Measurements from ENCODE around the gene PSTPIP2. TPM values are rescaled to one million over a fixed set of nuclear protein-coding genes. Genes with fewer than 3 reads are reported as not detected.

Gene PSTPIP2
- total and polyA plus RNA-seq, 4 donors: 4.0 to 14.7 (median 8.6) TPM

DNA sequence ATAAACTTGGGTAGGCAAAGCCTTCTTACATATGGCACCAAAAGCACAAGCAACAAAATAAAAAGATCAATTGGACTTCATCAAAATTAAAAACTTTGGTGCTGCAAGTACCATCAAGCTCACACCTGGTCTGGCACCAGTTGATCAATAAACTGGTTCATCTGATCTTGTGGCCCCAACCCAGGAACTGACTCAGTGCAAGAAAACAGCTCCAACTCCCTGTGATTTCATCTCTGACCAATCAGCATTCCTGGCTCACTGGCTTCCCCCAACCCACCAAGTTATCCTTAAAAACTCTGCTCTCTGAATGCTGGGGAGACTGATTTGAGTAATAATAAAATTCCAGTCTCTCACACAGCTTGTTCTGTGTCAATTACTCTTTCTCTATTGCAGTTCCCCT, 113.3 kb downstream of the PSTPIP2 start:
- TF ChIP-seq, protein P1, sequence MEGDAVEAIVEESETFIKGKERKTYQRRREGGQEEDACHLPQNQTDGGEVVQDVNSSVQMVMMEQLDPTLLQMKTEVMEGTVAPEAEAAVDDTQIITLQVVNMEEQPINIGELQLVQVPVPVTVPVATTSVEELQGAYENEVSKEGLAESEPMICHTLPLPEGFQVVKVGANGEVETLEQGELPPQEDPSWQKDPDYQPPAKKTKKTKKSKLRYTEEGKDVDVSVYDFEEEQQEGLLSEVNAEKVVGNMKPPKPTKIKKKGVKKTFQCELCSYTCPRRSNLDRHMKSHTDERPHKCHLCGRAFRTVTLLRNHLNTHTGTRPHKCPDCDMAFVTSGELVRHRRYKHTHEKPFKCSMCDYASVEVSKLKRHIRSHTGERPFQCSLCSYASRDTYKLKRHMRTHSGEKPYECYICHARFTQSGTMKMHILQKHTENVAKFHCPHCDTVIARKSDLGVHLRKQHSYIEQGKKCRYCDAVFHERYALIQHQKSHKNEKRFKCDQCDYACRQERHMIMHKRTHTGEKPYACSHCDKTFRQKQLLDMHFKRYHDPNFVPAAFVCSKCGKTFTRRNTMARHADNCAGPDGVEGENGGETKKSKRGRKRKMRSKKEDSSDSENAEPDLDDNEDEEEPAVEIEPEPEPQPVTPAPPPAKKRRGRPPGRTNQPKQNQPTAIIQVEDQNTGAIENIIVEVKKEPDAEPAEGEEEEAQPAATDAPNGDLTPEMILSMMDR (IDR thresholded peaks at IDR 0.05; ENCODE audit: low read depth, low read length, missing input control): no peak
- TF ChIP-seq, protein P2, sequence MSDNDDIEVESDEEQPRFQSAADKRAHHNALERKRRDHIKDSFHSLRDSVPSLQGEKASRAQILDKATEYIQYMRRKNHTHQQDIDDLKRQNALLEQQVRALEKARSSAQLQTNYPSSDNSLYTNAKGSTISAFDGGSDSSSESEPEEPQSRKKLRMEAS (IDR thresholded peaks at IDR 0.05): no peak
- TF ChIP-seq RXRA (IDR thresholded peaks at IDR 0.05) (no peak), GABPA (IDR thresholded peaks at IDR 0.05 in 1 of 2, conservative IDR thresholded peaks at IDR 0.05 in 1 of 2) (no peak), YY1 (IDR thresholded peaks at IDR 0.05) (no peak), JUND (IDR thresholded peaks at IDR 0.05) (no peak), NR2F2 (IDR thresholded peaks at IDR 0.05) (no peak), HNF4G (IDR thresholded peaks at IDR 0.05) (no peak)
- TF ChIP-seq, protein P3, sequence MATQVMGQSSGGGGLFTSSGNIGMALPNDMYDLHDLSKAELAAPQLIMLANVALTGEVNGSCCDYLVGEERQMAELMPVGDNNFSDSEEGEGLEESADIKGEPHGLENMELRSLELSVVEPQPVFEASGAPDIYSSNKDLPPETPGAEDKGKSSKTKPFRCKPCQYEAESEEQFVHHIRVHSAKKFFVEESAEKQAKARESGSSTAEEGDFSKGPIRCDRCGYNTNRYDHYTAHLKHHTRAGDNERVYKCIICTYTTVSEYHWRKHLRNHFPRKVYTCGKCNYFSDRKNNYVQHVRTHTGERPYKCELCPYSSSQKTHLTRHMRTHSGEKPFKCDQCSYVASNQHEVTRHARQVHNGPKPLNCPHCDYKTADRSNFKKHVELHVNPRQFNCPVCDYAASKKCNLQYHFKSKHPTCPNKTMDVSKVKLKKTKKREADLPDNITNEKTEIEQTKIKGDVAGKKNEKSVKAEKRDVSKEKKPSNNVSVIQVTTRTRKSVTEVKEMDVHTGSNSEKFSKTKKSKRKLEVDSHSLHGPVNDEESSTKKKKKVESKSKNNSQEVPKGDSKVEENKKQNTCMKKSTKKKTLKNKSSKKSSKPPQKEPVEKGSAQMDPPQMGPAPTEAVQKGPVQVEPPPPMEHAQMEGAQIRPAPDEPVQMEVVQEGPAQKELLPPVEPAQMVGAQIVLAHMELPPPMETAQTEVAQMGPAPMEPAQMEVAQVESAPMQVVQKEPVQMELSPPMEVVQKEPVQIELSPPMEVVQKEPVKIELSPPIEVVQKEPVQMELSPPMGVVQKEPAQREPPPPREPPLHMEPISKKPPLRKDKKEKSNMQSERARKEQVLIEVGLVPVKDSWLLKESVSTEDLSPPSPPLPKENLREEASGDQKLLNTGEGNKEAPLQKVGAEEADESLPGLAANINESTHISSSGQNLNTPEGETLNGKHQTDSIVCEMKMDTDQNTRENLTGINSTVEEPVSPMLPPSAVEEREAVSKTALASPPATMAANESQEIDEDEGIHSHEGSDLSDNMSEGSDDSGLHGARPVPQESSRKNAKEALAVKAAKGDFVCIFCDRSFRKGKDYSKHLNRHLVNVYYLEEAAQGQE (IDR thresholded peaks at IDR 0.05): no peak
- Histone ChIP-seq H3K9ac (ENCODE audit: low read depth in 1 of 2, low read length in 2 of 2) (no peak overlapping the region), H3K36me3 (ENCODE audit: control insufficient read depth in 4 of 4, insufficient read depth in 3 of 4, low read depth in 1 of 4, low read length in 3 of 4) (peaks cover 3 to 17% (median 15%) of the 10 kb centered on the region in 4 donors), H3K9me3 (ENCODE audit: control insufficient read depth in 4 of 4, low read length in 3 of 4) (no peaks in the 10 kb centered on the region), H3K4me1 (ENCODE audit: control insufficient read depth in 4 of 4, insufficient read depth in 4 of 4, low read length in 3 of 4) (peaks cover 0 to 8% (median 0%) of the 10 kb centered on the region in 4 donors), H3K4me3 (ENCODE audit: low read depth in 1 of 3, low read length in 3 of 3) (no peak overlapping the region), H3K27ac (ENCODE audit: low read depth in 1 of 2, low read length in 2 of 2) (no peak overlapping the region), H3K27me3 (ENCODE audit: control insufficient read depth in 4 of 4, insufficient read depth in 4 of 4, low read length in 3 of 4) (no peaks in the 10 kb centered on the region)
- DNase-seq (ENCODE audit: low spot score): no peak

DNA sequence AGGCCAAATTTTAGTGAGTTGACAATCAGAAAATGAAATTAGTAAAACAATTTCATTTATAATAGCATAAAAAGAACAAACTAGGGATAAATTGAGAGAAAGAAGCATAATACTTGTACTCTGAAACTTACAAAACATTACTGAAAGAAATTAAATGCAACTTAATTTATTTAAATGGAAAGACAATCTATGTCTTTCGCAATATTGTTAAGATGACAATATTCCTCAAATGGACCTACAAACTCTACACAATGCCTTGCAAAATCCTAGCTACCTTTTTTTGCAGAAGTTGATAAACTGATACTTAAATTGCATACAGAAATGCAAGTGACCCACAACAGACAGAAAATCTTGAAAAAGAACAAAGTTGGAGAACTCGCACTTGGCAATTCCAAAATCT, 114.0 kb downstream of the PSTPIP2 start:
- 97% methylated on average over 2 of the region's 2 CpGs for WGBS
- no peak overlapping the region for H3K27ac ChIP-seq (ENCODE audit: low read depth in 1 of 2, low read length in 2 of 2)
- TF ChIP-seq, protein P4, sequence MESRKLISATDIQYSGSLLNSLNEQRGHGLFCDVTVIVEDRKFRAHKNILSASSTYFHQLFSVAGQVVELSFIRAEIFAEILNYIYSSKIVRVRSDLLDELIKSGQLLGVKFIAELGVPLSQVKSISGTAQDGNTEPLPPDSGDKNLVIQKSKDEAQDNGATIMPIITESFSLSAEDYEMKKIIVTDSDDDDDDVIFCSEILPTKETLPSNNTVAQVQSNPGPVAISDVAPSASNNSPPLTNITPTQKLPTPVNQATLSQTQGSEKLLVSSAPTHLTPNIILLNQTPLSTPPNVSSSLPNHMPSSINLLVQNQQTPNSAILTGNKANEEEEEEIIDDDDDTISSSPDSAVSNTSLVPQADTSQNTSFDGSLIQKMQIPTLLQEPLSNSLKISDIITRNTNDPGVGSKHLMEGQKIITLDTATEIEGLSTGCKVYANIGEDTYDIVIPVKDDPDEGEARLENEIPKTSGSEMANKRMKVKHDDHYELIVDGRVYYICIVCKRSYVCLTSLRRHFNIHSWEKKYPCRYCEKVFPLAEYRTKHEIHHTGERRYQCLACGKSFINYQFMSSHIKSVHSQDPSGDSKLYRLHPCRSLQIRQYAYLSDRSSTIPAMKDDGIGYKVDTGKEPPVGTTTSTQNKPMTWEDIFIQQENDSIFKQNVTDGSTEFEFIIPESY (IDR thresholded peaks at IDR 0.05): no peak
- TF ChIP-seq HNF4G (IDR thresholded peaks at IDR 0.05): no peak
- no peak for TF ChIP-seq HNF4A (conservative IDR thresholded peaks at IDR 0.05)
- H3K9me3 ChIP-seq (ENCODE audit: control insufficient read depth in 4 of 4, low read length in 3 of 4): no peaks in the 10 kb centered on the region
- H3K4me3 ChIP-seq (ENCODE audit: low read depth in 1 of 3, low read length in 3 of 3): no peak overlapping the region
- no peak overlapping the region for H3K9ac ChIP-seq (ENCODE audit: low read depth in 1 of 2, low read length in 2 of 2)
- DNase-seq (ENCODE audit: low spot score): no peak
- peaks cover 0 to 5% (median 0%) of the 10 kb centered on the region in 4 donors for H3K4me1 ChIP-seq (ENCODE audit: control insufficient read depth in 4 of 4, insufficient read depth in 4 of 4, low read length in 3 of 4)
- H3K27me3 ChIP-seq (ENCODE audit: control insufficient read depth in 4 of 4, insufficient read depth in 4 of 4, low read length in 3 of 4): no peaks in the 10 kb centered on the region
- H3K36me3 ChIP-seq (ENCODE audit: control insufficient read depth in 4 of 4, insufficient read depth in 3 of 4, low read depth in 1 of 4, low read length in 3 of 4): peaks cover 3 to 22% (median 21%) of the 10 kb centered on the region in 4 donors
